ENCODE results near the gene ADGRE1. TPM values are rescaled to one million over a fixed set of nuclear protein-coding genes. Genes with fewer than 3 reads are reported as not detected.

ADGRE1 gene
- total RNA-seq, 1 donor from 2014 or later: 13.2 TPM

DNA sequence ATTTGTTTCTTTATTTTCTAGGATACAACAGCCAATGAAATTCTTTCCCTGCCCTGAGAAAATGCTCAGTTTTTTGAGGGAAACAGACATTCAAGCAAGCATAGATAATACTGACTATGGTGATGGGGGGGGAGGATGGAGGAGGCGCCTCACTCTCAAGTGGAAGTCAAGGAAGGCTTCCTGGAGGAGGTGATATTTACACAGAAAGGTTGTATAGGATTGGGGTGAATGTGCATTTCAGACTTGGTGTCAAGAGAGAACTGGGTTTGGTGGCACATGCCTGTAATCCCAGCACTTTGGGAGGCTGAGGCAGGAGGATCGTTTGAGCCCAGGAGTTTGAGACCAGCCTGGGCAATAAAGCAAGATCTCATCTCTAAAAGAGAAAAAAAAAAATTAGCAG, 12.2 kb upstream of the ADGRE1 start:
- no peak for DNase-seq (ENCODE audit: low spot score)

DNA sequence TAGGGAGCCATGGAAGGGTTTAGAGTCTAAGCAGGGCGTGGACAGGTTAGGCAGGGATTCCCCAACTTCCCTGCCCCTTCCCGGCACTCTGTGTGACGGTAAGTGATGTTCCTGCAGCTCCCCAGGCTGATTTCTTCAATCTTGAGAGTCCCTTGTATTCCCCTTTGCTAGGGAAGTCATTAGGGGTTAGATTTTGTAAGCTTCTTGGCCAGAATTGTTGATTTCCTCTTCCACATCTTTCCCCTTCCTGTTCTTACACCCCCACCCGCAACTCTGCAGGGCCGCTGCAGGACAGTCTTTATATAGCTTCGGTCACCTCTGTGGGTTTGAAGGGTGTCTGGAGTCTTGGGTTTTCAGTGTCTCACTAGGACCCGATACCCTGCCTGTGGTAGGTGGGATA, 10.6 kb upstream of the ADGRE1 start:
- no peak for DNase-seq (ENCODE audit: low spot score)

DNA sequence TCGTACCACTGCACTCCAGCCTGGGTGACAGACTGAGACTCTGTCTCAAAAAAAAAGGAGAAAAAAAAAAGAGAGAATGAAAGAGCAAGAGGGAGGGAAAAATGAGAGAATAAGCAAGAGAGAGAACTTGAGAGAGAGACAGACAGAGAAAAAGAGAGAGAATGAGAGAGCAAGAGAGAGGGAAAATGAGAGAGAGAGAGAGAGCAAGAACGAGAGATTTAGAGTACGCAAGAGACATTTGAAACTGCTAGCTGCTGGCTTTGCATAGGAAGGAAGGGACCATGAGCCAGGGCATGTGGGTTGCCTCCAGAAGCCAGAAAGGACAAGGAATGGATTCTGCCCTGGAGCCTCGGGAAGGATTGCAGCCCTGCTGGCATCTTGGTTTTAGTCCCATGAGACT, 9.6 kb upstream of the ADGRE1 start:
- no peak for DNase-seq (ENCODE audit: low spot score)

DNA sequence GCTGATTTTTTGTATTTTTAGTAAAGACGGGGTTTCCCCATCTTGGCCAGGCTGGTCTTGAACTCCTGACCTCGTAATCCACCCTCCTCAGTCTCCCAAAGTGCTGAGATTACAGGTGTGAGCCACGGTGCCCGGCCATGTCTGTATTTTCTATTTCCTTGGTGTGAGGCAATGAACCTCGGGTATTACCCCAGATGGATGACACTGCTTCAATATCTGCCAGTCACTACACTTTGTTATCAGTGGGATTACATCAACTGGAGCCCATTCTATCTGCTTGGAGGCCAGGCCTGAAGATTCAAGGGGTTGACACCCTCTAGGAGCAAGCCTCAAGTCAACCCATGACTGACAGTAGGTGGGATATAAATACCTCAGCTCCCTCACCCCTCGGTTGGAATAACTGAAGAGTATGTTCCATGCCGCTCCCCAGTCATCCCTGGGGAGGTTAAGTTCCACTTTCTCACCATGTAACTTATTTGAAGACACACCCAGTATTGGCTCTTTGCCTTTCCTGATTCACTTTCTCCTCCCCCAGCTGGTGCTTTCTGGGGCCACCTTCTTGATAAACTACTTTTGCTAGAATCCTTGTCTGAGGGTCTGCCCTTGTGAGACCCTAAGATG, 992 bp upstream of the ADGRE1 start:
- no peak for DNase-seq (ENCODE audit: low spot score)

DNA sequence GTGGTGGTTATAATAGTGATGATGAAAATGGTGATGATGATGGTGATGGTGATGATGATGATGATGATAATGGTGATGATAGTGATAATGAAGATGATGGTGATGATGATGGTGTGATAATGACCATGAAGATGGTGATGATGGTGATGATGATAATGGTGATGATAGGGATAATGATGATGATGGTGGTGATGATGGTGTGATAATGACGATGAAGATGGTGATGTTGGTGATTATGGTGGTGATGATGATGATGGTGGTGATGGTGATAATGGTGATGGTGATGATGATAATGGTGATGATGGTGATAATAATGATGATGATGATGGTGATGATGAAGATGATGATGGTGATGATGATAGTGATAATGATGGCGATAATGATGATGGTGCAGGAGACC, 1.6 kb downstream of the ADGRE1 start:
- no peak for DNase-seq (ENCODE audit: low spot score)

DNA sequence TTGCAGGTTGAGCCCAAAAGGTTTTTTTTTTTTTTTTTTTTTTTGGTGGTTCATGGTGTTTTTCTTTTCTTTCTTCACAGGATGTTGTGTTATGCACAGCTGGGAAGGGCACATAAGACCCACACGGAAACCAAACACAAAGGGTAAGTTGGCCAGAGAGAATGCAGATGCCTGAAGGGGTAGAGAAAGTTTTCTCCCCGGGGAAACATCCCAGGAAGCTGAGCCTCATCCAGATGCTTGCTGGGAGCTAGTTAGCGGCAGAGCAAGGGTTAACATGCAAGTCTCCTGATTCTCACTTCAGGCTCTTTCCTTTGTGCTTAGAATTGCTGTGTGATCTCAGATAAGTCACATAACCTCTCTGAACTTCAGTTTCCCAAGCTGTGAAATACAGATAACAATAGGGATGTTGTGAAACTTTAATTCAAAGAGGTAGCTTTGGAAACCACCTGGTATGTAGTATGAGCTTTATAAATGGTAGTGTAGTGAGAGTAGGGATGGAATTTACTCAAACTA, 3.1 kb downstream of the ADGRE1 start:
- no peak for DNase-seq (ENCODE audit: low spot score)

DNA sequence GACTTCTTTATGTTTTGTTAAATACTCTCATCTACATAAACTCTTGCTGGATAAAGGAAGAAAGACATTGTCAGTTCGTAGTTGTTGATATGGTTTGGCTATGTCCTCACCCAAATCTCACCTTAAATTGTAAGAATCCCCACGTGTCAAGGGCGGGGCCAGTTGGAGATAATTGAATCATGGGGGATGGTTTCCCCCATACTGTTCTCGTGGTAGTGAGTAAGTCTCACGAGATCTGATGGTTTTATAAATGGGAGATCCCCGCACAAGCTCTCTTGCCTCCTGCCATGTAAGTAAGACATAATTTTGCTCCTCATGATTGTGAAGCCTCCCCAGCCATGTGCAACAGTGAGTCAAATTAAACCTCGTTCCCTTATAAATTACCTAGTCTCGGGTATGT, 3.6 kb downstream of the ADGRE1 start:
- DNase-seq (ENCODE audit: low spot score): no peak

DNA sequence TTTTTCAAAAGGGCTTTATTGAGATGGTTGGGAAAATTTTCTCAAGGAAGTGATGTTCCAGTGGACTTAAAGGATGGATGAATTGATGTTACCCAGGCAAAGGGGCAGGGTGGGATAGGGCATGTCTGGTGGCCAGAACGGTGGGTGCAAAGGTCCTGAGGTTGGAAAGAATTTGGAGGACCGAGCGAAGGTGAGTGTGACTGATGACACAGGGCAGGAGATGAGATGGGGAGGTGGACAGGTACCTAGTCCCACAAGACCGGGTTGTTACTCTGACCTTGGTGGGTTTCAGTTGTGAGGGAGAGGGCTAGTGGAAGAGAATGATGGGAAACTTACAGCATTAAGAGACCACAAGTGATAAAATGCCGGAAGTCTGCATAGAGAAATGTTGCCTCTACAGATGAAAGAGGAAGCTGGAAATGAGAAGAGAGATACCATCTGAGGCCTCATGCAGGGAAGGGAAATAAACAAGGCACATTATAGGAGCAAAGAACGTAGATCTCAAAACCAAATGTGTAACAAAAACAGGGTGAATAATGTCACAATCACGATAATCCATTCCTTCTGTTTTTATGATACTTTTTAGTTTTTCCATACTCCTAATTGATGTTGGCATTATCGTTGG, 4.5 kb downstream of the ADGRE1 start:
- peak; percentile 6 for DNase-seq (ENCODE audit: low spot score)

DNA sequence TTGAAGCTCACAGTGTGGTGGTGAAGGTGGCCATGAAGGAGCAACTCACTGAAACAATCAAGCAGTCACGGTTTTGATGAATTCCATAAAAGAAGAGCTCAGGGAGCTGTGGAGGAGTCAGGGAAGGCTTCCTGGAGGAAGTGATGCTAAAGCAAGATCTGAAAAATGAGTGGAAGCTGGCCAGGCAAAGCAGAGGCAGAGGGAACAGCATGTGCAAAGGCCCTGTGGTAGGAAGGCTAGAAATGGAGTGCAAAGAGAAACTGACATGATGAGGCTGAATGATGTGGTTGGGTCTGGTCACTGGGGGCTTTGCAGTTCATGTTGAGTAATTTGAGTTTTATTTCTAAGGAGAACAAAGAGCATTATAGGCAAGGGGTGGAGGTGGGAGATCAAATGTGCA, 6.9 kb downstream of the ADGRE1 start:
- DNase-seq (ENCODE audit: low spot score): no peak

DNA sequence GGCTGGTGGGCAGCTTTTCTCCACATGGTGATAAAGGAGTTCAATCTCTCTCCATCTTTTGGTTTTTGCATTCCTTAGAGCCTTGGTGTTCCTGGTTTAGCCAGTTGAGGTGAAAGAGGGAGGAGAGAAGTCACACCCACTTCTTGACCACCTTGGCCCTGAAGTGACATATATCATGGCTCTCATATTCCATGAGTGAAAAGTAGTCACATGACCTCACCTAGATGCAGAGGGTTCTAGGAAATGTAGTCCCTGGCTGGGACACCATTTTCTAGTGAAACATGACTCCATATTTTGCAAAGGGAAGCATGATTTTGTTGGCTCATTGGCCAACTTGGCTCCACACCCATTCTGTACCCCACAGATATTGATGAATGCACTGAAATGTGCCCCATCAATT, 16.1 kb downstream of the ADGRE1 start:
- no peak for DNase-seq (ENCODE audit: low spot score)

DNA sequence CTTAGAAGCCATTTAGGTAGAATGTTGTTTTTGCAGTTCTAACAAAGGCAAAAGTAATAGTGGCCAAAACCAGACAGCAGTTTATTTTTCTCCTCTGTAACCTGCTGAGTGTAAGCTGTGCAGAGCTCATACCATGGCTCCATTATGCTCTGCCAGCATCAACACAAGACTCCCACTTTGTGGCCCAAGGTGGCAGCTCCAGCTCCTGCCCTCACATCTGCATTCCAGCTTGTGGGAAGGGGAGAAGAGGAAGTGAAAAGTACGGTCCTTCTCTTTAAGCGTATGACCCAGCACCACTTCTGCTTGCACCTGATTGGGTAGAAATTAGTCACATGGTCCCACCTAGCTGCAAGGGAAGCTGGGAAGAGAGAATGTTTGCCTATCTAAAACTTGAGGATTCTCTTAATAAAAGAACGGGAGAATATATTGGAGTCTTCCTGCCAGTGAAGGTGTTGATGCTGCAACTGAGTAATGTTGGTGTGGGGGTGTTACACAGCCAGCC, 19.2 kb downstream of the ADGRE1 start:
- DNase-seq (ENCODE audit: low spot score): no peak

DNA sequence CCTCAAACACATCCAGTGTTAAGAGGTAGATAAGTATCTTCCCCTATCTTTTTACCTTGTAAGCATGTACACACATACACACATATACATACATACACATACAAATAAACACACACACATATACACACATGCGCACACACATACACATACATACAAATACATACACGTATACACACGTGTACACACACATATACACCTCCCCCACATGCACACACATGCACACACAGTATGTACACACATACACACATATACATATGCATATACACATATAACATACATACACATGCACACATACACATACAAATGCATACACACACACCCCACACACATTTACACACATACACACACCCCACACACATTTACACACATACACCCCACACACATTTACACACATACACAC, 24.1 kb downstream of the ADGRE1 start:
- no peak for DNase-seq (ENCODE audit: low spot score)

DNA sequence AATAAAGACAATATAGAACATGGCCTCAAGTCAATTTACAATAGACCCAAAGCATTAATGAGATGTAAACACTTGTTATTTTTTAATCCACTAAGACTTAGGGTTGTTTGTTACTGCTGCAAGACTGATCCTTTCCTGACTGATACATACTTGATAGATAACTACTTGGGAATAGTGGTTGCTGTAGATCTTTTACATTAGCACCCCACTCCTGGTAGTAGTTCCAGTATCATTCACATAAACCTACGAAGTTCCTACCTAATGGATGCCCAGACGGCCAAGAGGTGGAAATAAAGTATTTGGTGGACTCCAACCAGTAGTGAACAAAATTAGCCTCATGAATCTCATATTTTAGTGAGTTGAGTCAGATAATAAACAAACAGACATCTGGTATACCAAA, 26.9 kb downstream of the ADGRE1 start:
- DNase-seq (ENCODE audit: low spot score): no peak

DNA sequence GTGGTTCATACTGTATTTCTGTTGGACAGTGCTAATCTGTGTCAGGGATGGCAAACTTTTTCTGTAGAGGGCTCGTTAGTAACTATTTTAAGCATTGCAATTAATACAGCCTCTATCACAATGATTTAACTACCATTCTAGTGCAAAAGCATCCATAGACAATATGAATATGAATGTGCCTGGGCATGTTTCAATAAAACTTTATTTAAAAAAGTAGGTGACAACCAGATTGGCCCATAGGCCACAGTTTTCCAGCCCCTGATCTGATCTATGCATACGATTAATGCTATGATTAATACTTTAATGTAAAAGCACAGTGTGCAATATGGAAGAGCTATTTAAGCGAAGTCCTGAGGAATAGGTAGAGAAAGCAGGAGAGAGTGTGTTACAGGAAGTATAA, 29.6 kb downstream of the ADGRE1 start:
- no peak for DNase-seq (ENCODE audit: low spot score)

DNA sequence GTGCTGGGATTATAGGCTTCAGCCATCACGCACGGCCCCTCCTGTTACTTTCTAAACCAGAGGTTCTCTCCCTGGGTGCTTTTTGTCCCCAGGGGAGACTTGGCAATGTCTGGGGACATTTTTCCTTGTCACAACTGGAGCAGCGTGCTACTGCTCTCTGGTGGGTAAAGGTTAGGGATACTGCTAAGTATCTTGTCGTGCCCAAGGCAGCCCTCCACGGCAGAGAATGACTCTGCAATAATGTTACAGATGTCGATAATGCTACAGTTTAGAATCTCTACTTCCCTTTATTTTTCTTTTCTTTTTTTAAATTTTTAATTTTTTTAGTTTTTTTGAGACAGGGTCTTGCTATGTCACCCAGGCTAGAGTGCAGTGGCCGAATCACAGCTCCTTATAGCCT, 38.0 kb downstream of the ADGRE1 start:
- no peak for DNase-seq (ENCODE audit: low spot score)

DNA sequence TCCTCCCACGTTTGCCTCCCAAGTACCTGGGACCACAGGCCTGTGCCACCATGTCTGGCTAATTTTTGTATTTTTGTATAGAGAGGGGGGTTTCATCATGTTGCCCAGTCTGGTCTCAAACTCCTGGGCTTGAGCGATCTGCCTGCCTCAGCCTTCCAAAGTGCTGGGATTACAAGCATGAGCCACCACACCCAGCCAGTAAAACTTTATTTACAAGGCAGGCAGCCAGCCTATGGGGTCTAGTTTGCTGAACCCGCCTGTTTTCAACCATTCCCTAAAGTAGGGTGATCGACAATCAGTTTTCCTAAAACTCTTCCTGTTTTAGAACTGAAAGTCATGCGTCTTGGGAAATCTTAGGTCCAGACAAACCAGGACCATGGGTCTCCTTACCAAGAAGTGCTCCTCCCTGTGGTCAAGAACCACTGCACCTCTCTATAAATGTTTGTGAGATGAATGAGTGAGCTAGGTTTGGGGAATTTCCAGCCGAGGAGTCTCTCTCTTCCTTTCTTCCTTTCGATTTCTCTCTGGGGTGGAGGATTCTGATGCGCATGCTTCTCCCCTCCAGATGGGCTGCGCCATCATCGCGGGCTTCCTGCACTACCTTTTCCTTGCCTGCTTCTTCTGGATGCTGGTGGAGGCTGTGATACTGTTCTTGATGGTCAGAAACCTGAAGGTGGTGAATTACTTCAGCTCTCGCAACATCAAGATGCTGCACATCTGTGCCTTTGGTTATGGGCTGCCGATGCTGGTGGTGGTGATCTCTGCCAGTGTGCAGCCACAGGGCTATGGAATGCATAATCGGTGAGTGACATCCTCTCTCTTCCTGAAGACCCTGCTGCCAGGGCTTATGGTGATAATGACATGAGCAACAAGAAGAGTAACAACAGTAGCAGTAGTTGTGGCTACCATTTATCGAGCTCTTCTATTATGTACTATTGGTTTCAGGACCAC, 38.7 kb downstream of the ADGRE1 start:
- no peak for DNase-seq (ENCODE audit: low spot score)

DNA sequence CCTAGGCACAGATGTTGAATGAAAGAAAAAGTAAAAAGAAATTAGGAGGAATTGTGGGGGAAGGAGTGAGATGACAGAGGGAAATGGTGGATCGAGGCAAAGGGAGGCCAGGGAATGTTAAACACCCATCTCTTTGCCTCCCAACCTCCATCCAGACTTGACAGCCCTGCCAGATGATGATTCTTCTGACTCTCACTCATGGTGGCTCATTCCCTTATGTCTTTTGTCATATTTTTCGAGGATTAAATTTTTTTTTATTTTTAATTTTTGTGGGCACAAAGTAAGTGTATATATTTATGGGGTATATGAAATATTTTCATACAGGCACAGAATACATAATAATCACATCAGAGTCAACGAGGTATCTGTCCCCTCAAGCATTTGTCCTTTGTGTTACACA, 42.8 kb downstream of the ADGRE1 start:
- DNase-seq (ENCODE audit: low spot score): no peak

DNA sequence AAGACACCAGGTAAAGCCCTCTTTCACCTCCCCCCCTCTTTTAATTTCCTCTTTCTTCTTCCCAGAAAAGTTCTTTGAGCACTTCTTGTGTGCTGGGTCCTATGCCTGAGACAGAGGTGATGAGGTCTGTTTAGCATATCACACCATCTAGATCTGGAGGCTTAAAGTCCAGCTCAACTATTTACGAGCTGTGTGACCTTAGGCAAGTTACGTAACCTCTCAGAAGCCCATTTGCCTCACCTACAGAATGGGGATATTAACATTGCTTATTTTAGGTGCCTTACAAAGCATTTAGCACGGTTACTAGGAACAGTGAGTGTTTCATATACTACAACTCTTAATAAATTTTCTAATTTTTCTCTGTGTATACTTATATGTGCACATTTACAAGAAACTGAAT, 47.7 kb downstream of the ADGRE1 start:
- no peak for DNase-seq (ENCODE audit: low spot score)

DNA sequence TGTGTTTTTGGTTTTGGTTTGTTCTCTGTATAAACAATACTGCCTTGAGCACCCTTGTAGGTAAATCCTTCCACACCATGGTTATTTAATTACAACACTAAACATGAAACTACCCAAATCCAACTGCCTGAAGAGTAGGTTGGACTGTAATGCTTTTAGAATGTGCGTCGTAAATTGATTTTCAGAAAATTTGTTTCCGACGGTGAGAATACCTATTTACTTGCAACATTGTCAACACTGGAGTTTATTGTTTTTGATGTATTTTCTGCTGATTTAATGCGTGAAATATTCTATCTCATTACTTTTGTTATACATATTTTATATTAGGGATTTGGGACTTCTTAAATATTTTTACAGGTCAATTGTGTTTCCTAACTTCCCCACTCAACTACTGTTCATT, 48.2 kb downstream of the ADGRE1 start:
- no peak for DNase-seq (ENCODE audit: low spot score)

DNA sequence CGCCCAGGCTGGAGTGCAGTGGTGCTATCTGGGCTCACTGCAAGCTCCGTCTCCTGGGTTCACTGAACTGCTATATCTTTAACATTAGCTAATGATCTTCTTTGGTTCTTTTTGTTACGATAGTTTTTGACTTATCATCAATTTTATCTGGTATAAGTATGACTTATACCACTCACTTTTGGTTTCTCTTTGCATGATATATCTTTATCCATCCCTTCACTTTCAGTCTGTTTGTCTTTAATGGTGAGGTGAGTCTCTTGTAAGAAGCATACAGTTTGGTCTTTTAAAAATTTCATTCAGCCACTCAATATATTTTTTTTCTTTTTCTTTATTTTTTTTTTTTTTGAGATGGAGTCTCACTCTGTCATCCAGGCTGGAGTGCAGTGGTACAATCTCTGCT, 58.4 kb downstream of the ADGRE1 start:
- no peak for DNase-seq (ENCODE audit: low spot score)

DNA sequence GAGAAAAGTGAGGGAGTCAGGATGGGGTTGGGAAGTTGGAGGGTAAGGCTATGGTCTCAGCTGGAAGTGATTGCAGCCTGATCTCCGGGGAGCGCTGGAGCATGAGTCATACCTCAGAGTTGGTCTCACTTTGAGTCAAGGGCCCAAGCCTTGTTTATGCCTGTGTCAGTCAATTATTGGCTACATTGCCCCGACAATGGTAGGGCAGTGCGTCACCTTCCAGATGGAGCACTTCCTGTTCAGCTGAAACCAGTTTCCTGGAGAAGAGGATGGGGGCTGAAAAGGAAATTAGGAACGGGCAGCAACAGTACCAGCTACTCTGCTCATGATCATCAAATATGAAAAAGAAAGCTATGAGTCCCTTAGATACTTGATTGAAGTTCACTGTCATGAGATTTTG, 60.4 kb downstream of the ADGRE1 start:
- DNase-seq (ENCODE audit: low spot score): no peak

DNA sequence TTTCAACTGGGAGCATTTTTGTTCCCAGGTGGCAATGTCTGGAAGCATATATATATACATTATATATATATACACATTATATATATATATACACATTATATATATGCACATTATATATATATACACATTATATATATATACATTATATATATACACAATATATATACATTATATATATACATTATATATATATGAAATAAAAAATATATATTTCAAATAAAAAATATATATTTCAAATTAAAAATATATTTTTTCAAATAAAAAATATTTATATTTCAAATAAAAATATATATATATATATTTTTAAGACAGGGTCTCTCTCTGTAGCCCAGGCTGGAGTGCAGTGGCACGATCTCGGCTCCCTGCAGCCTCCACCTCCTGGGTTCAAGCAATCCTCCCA, 61.5 kb downstream of the ADGRE1 start:
- no peak for DNase-seq (ENCODE audit: low spot score)
